H9 (cell line): ENCODE results near the gene STXBP5L. TPM values are rescaled to one million over a fixed set of nuclear protein-coding genes. Genes with fewer than 3 reads are reported as not detected.

Experiments used
- DNase-seq: peaks from one replicate; pipeline ENCODE4 v3.0.0-alpha.2; 2017
- H2AFZ ChIP-seq: one replicate; pipeline ENCODE4 v1.6.1; 2013; ENCODE audit warnings: mild to moderate bottlenecking, low read length, control low read depth, moderate library complexity
- H2AK5ac ChIP-seq: 2 replicates; pipeline ENCODE4 v1.6.1; 2013; ENCODE audit warnings: low read length, control low read depth, mixed read lengths; ENCODE audit not compliant: insufficient read length
- H2BK120ac ChIP-seq: one replicate; pipeline ENCODE4 v1.6.1; 2013; ENCODE audit warnings: low read depth, mild to moderate bottlenecking, low read length, control low read depth, inconsistent platforms; ENCODE audit not compliant: poor library complexity, severe bottlenecking
- H2BK12ac ChIP-seq: 2 replicates; pipeline ENCODE4 v1.6.1; 2013; ENCODE audit warnings: low read length, control low read depth, mixed read lengths, low read depth; ENCODE audit not compliant: insufficient read length
- H2BK15ac ChIP-seq: 2 replicates; pipeline ENCODE4 v1.6.1; 2013; ENCODE audit warnings: low read depth, low read length, control low read depth
- H2BK20ac ChIP-seq: one replicate; pipeline ENCODE4 v1.6.1; 2013; ENCODE audit warnings: low read depth, mild to moderate bottlenecking, low read length, control low read depth, inconsistent platforms; ENCODE audit not compliant: poor library complexity, severe bottlenecking
- H2BK5ac ChIP-seq: 2 replicates; pipeline ENCODE4 v1.6.1; 2013; ENCODE audit warnings: low read length, control low read depth, mixed read lengths; ENCODE audit not compliant: insufficient read length
- H3K14ac ChIP-seq: 2 replicates; pipeline ENCODE4 v1.6.1; 2013; ENCODE audit warnings: low read length, control low read depth; ENCODE audit not compliant: insufficient read depth
- H3K18ac ChIP-seq: 2 replicates; pipeline ENCODE4 v1.6.1; 2013; ENCODE audit warnings: low read depth, mild to moderate bottlenecking, mixed read lengths, low read length, control low read depth; ENCODE audit not compliant: insufficient read length
- H3K23ac ChIP-seq: 2 replicates; pipeline ENCODE4 v1.6.1; 2013; ENCODE audit warnings: low read length, control low read depth, mixed read lengths, low read depth; ENCODE audit not compliant: insufficient read length
- H3K23me2 ChIP-seq: 2 replicates; pipeline ENCODE4 v1.6.1; 2013; ENCODE audit warnings: low read depth, mild to moderate bottlenecking, mixed read lengths, low read length, control low read depth; ENCODE audit not compliant: insufficient read length, poor library complexity, severe bottlenecking
- H3K27ac ChIP-seq: 2 replicates; pipeline ENCODE4 v1.5.1; 2013; ENCODE audit warnings: low read length, control low read depth, mixed read lengths, low read depth; ENCODE audit not compliant: insufficient read length
- H3K27me3 ChIP-seq: 2 replicates; pipeline ENCODE4 v1.6.1; 2013; ENCODE audit warnings: low read length, control low read depth, inconsistent platforms; ENCODE audit not compliant: insufficient read depth
- H3K4ac ChIP-seq: 2 replicates; pipeline ENCODE4 v1.6.1; 2013; ENCODE audit warnings: low read depth, mild to moderate bottlenecking, control low read depth, inconsistent platforms, low read length, moderate library complexity
- H3K4me1 ChIP-seq: 2 replicates; pipeline ENCODE4 v1.6.1; 2013; ENCODE audit warnings: low read length, control low read depth, inconsistent platforms; ENCODE audit not compliant: insufficient read depth
- H3K4me2 ChIP-seq: 2 replicates; pipeline ENCODE4 v1.6.1; 2013; ENCODE audit warnings: low read length, control low read depth, mixed read lengths; ENCODE audit not compliant: insufficient read length, insufficient read depth
- H3K56ac ChIP-seq: 2 replicates; pipeline ENCODE4 v1.6.1; 2013; ENCODE audit warnings: low read depth, mild to moderate bottlenecking, mixed read lengths, low read length, control low read depth; ENCODE audit not compliant: insufficient read length
- H3K79me1 ChIP-seq: 2 replicates; pipeline ENCODE4 v1.6.1; 2013; ENCODE audit warnings: low read depth, mild to moderate bottlenecking, moderate library complexity, low read length, control low read depth, inconsistent platforms; ENCODE audit not compliant: insufficient read depth, poor library complexity, severe bottlenecking
- H3K79me2 ChIP-seq: 2 replicates; pipeline ENCODE4 v1.6.1; 2013; ENCODE audit warnings: low read length, control low read depth, inconsistent platforms; ENCODE audit not compliant: insufficient read depth
- H3K9ac ChIP-seq: 2 replicates; pipeline ENCODE4 v1.6.1; 2013; ENCODE audit warnings: low read length, control low read depth, mixed read lengths; ENCODE audit not compliant: insufficient read length; ENCODE audit errors: extremely low read depth
- H3K9me3 ChIP-seq: one replicate; pipeline ENCODE4 v1.6.1; 2013; ENCODE audit warnings: low read depth, low read length, inconsistent platforms; ENCODE audit not compliant: control insufficient read depth
- H3T11ph ChIP-seq: one replicate; pipeline ENCODE4 v1.6.1; 2013; ENCODE audit warnings: mild to moderate bottlenecking, low read length, control low read depth, inconsistent platforms
- H4K20me1 ChIP-seq: one replicate; pipeline ENCODE4 v1.6.1; 2013; ENCODE audit not compliant: control insufficient read depth, insufficient read length, insufficient read depth
- H4K5ac ChIP-seq: 2 replicates; pipeline ENCODE4 v1.6.1; 2013; ENCODE audit warnings: low read depth, mild to moderate bottlenecking, mixed read lengths, low read length, control low read depth; ENCODE audit not compliant: insufficient read length
- H4K8ac ChIP-seq: replicated peaks from 2 replicates; pipeline ENCODE4 v1.6.1; 2013; ENCODE audit warnings: low read length, control low read depth, mixed read lengths, low read depth; ENCODE audit not compliant: insufficient read length
- H4K91ac ChIP-seq: 2 replicates; pipeline ENCODE4 v1.6.1; 2013; ENCODE audit warnings: low read depth, mild to moderate bottlenecking, moderate library complexity, mixed read lengths, low read length, control low read depth; ENCODE audit not compliant: insufficient read length
- H3K27ac Mint-ChIP-seq, 3 experiments: 2 replicates in 2 of 3; 3 replicates in 1 of 3; pipeline ENCODE4 v1.8.0; 2020 to 2021; ENCODE audit warnings: mixed read lengths in 3 of 3, mild to moderate bottlenecking in 1 of 3, moderate library complexity in 1 of 3
- H3K27me3 Mint-ChIP-seq: 2 replicates; pipeline ENCODE4 v1.8.0; 2021; ENCODE audit warnings: low read depth, mild to moderate bottlenecking, moderate library complexity, mixed read lengths
- H3K36me3 Mint-ChIP-seq, 3 experiments: 2 replicates in 2 of 3; 3 replicates in 1 of 3; pipeline ENCODE4 v1.8.0; 2020 to 2021; ENCODE audit warnings: low read depth in 3 of 3, mixed read lengths in 3 of 3; ENCODE audit not compliant: insufficient read depth in 1 of 3
- H3K4me1 Mint-ChIP-seq, 2 experiments: 2 replicates each; pipeline ENCODE4 v1.8.0; 2020; ENCODE audit warnings: mixed read lengths in 2 of 2
- H3K4me3 Mint-ChIP-seq, 2 experiments: 2 replicates in 1 of 2; 3 replicates in 1 of 2; pipeline ENCODE4 v1.8.0; 2020 to 2021; ENCODE audit warnings: mild to moderate bottlenecking in 2 of 2, mixed read lengths in 2 of 2, moderate library complexity in 1 of 2
- H3K9me3 Mint-ChIP-seq, 2 experiments: 2 replicates in 1 of 2; 3 replicates in 1 of 2; pipeline ENCODE4 v1.8.0; 2020; ENCODE audit warnings: mild to moderate bottlenecking in 2 of 2, mixed read lengths in 2 of 2, moderate library complexity in 1 of 2
- CTCF ChIP-seq: fragments of 200-600 bp; sonication (generic); conservative IDR thresholded peaks from 3 replicates; pipeline ENCODE4 v1.8.0; 2021; ENCODE audit warnings: antibody characterized with exemption, mild to moderate bottlenecking
- total RNA-seq: library from RNA; stranded (reverse); gene quantifications from 2 replicates; pipeline ENCODE4 v1.2.1, GENCODE V29; 2021

Gene STXBP5L
- total RNA-seq, 1 experiment from 2014 or later, result 4.7 TPM

- no peaks in the 10 kb centered on the region for H4K20me1 ChIP-seq
- H4K91ac ChIP-seq, result no peak overlapping the region
- Mint-ChIP-seq H3K4me3 (no peak overlapping the region), H3K27ac (no peak overlapping the region), H3K9me3 (no peaks in the 10 kb centered on the region), H3K4me1 (no peaks in the 10 kb centered on the region), H3K27me3 (no peaks in the 10 kb centered on the region), H3K36me3 (peaks cover 18 to 46% (median 41%) of the 10 kb centered on the region in 3 experiments; a peak in 6 of 7 replicates)
- no peaks in the 10 kb centered on the region for H3K27me3 ChIP-seq
- no peak overlapping the region for H2AFZ ChIP-seq
- H3K79me1 ChIP-seq, result no peaks in the 10 kb centered on the region
- no peak overlapping the region for H3K9ac ChIP-seq
- H3K27ac ChIP-seq, result no peak overlapping the region
- H3K23ac ChIP-seq, result no peak overlapping the region
- H2BK12ac ChIP-seq, result no peak overlapping the region
- H4K5ac ChIP-seq, result no peak overlapping the region
- no peak overlapping the region for H2BK120ac ChIP-seq
- H3T11ph ChIP-seq, result no peak overlapping the region
- no peaks in the 10 kb centered on the region for H3K4me1 ChIP-seq
- H2BK15ac ChIP-seq, result no peak overlapping the region
- no peak overlapping the region for H2BK5ac ChIP-seq
- H3K23me2 ChIP-seq, result no peaks in the 10 kb centered on the region
- H3K4me2 ChIP-seq, result no peak overlapping the region
- no peak overlapping the region for H2AK5ac ChIP-seq
- H2BK20ac ChIP-seq, result no peak overlapping the region
- no peak overlapping the region for H3K56ac ChIP-seq
- H3K18ac ChIP-seq, result no peak overlapping the region
- no peaks in the 10 kb centered on the region for H3K79me2 ChIP-seq
- H3K4ac ChIP-seq, result no peak overlapping the region
- no peak for TF ChIP-seq CTCF
- H3K9me3 ChIP-seq, result no peaks in the 10 kb centered on the region
- H4K8ac ChIP-seq, result no peak overlapping the region
- no peak for DNase-seq
- H3K14ac ChIP-seq, result no peak overlapping the region
These were observed 522.7 kb downstream of the STXBP5L start for GRCh38 chr3:121430664-121431215.
